NCI-H1436 treated with DMSO at 0.1 percent for 48 hours (cell line): ENCODE measurements around the gene CDV3.

Experiments
- DNase-seq: peaks from one replicate; lab custom pipeline; 2025; lab: John Stamatoyannopoulos, UW

CDV3 gene

DNA sequence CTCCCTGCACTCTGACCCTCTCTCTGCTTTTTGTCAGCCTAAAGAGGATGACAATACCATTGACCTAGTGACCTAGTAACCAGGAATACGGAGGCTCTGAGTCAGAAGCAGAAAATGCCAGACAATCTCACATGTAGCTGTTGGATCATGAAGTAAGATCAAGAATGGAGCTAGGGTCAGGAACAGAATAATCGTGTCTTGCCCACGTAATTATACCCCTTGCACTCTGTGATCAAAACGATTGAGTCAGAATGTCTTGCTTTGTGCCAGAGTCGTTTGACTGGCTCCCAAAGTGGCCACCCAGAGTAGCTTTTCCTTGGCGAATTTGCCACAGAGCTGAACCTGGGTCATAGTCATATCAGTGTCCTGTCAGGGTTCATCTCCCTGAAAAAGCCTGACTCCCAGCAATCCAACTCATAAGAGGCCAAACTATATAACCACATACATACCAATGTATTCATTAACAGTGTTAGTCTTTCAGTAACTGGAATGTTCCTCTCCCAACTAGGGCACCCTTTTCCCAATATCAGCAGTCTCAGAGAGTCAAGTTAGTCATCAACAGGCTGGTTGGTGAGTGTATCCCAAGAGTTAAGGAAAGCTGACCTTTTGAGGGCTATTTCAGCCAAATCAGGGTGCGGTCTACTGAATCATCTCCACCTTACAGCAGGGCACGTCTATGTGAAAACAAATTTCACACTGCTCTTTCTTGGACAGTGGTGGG is 5.0 kb upstream of the CDV3 start:
- DNase-seq: no peak

DNA sequence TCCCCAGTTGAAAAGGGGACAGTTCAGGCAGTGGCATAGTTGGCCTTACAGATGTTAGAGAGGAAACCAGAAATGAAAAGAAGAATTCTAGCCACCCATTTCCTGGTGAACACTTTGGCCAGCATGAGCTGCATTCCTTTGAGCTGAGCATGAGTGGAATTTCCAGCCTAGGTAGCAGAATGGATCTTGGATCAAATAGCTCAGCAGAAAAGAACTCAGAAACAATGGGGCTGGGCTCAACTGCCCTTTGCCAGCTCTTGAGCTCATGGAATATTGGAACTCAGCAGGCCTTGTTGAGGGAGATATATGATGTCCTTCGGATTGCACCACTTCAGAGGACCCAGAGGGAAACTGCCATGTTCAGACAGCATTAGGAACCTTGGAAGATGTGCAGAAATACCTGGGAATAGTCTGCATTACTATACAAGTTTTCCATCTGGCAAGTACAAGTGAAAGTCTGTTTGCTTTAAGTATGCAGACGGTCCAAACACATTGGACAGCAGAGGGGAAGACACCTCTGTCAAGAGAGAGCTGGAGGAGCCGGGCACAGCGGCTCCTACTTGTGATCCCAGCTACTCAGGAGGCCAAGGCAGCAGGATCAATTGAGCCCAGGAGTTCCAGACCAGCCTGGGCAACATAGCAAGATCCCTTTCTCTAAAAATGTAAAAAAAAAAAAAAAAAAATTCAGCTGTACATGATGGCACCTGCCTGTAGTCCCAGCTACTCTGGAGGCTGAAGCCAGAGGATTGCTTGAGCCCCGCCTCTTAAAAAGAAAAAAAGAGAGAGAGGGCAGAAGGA is 3.1 kb upstream of the CDV3 start:
- no peak for DNase-seq

DNA sequence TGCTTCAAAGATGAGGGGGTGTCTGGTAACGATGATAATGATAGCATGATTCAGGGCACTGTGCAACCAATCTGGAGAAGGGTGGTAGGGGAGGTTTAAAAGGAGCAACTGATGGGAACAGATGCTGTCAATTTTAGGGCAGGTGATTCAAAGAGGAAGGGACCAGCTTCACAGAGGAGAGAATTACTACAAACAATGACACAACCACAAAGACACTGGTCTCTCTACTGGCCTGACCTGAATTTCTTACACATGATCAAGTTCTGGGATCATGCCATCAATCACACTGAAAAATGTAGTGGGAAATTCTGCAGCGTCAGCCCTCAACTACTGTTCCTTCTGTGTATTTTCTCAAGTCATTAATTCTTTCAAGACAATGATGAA is 2.6 kb upstream of the CDV3 start:
- no peak for DNase-seq

DNA sequence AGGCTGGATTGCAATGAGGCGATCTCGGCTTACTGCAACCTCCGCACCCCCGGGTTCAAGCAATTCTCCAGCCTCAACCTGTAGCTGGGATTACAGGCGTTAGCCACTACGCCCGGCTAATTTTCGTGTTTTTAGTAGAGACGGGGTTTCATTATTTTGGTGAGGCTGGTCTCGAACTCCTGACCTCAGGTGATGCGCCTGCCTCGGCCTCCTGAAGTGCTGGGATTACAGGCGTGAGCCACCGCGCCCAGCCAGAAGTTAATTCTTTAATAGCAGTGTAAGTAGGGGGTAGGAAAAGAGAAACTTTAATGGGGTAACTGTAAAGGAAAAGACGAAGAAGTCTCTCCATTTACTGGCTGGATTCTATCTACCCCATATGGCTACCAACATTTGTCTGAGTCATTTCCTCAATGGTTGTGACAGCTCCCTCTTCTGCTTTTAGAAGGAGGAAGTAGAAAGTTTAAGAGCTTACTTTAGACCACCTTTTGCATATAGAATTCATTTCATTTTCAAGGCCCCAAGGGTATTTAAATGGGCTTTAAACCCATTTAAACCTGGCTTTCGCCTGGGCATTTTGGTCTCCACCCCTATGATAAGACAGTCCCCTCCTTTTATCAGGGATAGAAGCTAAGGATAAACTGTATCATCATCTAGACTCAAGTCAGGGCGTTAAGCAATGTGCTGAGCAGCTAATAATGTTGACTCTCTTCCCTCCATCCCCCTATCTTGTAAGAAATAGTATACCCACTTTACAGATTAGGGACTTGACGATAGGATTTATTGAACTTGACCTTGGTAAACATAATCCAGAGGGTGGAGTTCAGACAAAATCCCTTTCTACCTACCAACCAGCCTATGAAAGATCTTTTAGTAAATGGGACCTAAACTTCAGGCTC is 1.1 kb upstream of the CDV3 start:
- DNase-seq: no peak

DNA sequence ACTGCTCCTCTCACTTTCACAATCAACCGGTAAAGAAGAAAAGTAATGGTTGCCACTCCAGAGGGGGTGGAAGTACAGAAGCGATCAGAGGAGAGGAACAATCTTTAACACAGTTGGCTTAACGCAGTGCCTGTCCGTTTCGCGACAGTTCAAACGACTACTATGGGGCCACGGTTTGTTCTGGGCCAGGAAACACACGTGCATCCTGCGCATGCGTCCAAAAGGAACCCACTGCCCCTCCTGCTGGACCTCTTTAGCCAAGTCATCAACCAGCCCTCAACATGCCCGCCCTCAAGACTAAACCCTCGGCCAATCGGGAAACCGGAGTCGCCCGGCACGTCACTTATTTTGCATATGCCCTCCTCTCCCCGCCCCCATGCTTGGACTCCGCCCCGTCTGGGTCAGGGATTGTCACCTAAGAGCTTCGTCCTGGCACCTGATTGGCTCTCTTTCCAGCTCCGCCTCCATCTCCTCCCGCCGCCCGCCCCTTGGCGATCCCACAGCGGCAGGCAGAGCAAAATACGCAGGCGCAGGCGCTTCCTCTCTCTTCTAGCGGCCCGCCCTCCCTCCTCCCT is 345 bp upstream of the CDV3 start:
- no peak for DNase-seq

DNA sequence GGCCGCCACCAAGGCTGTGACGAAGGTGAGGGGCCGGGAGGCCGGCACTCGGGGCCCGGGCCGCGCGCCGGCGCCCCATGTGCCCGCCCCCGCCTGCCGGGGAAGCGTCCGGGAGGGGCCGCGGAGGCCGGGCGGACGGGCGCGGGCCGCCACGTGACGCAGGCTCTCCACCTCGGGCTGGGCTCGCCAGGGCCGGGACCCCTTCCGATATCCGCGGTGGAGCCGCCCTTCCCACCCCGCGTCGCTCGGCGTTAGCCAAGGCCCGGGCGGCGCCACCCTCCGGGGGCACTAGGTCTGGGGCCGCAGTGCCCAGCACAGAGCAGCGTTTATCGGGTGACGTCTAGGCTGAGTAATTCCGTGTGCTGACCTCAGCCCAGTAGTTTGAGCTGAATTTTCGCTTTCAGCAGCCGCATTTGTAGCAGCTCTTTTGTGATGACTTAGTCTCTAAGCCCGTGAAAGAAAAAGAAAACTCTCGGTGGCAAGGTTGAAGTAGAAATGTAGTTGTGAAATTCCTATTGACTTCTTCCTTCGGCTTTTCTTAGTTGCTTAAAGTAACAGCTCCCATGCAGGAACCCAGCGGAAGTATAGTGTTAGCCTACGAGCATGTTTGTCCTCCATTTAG is 885 bp downstream of the CDV3 start:
- DNase-seq: no peak

DNA sequence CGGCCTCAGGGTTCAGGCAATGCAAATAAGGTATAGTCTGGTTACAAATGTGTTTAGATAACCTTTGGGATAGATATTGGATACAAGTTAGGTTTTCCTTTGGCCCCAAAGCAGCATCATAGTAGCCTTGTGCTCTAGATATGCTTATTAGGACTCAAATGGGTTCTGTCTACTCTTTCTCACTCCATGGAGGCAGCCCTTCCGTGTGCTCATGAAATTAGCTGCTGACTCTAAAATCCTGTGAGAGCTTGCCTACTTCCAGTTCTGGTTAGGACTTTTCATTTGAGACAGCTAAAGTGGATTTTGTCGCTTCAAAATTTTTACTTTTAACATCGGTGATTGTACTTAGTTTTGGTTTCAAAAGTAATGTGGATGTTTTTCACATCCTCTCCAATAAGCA is 1.6 kb downstream of the CDV3 start:
- DNase-seq: no peak

DNA sequence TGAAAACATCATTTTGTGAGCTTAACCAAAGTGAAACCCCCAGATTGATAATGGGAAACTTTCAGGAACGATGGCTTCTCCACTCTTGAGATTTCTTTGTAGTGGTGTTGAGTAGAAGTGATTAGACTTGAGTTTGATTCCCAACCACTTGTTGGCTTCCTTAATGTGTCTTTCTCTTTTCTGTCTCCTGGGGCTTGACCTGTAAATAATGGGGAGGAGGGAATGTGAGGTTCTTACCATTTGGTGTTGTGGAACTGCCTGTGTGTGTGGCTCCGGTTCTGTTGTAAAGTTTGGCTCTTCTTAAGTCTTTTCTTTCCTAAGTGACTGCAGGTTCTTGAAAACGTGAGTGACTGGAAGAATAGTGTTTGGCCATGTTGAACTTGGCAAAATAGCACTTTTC is 2.7 kb downstream of the CDV3 start:
- DNase-seq: no peak

DNA sequence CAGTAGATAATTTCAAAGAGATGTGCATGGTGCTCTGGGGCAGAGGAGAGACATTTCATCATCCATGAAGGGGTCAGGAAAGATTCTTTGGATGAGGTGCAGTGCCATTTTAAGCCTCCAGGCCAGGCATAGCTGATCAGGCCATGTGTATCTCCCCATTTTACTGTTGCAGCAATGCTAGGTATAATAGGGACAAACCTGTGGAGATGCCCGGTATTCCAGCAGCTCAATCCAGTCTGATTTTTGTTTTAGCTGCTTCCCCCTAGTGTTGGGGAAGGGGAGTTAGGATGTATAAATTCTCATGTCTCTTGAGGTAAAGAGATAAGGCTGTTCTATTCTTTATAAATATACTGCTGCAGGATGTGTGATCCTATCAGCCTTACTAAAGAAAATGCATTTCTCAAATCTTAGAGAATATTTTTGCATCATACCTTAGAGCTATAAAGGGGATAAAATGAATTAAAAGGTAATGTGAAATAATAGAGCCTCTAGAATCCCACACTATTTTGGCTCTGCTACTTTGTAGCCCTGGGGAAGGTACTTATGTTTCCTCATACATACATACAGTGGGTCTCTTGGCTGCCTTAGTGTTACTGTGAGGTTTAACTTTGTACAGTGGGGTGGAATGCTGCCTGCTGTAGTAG is 5.2 kb downstream of the CDV3 start:
- DNase-seq: no peak

DNA sequence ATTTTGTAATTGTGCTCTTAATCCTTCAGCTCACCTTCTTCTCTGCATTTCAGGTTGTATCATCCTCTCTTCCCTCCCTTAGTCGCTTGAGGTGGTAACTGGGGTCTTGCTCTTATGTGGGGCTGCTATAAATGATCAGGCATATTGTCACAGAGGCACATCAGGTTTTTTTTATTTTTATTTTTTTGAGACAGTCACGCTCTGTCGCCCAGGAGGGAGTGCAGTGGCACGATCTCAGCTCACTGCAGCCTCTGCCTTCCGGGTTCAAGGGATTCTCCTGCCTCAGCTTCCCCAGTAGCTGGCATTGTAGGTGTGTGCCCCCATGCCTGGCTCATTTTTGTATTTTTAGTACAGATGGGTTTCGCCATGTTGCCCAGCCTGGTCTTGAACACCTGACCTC is 9.9 kb downstream of the CDV3 start:
- no peak for DNase-seq

DNA sequence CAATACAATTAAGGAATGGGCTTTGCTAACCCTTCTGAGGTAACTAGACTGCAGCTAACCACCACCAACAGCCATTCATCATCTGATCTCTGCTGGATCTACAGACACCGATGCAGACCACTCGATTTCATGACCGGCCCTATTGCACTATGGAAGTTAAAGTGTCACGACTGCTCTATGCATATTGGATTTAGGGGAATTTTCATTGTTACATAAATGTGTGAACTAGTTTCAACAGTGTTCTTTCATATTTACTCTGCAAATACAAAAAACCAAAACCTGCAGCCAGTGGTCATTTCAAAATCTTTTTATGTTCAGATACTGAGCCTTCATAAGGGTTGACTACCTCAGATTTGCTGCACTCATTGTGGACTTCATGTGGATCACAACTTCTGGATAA is 14.5 kb downstream of the CDV3 start:
- no peak for DNase-seq

DNA sequence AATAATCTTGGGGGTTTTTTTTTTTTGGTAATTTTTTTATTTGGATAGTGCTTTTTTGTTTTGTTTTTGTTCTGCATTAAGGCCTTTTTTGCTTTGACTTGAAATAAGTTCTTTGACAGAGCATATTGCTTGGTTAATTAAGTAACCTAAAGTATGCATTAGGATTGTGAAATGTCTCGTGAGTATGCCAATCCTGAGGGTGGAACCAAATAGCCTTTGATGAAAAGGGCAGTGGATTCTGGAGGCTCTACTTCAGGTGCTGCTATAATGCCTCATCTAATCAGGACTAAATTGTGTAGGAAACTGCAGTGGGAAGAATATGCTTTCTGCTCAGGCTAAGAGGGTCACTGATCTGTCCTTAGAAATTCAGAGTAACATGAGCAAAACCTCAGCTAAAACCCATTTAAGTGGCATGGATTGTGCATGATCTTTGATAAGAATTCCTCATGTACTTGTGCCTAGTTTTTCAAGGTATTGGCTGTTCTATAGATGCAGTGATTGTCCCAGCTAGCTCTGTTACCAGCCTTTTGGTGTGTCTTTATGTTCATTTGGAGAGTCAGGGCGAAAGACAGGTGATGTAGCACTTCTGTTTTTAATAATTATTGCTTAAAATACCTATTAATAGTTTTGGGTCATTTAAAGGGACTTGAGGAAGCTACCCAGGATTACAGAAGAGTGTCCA is 15.4 kb downstream of the CDV3 start:
- DNase-seq: no peak

DNA sequence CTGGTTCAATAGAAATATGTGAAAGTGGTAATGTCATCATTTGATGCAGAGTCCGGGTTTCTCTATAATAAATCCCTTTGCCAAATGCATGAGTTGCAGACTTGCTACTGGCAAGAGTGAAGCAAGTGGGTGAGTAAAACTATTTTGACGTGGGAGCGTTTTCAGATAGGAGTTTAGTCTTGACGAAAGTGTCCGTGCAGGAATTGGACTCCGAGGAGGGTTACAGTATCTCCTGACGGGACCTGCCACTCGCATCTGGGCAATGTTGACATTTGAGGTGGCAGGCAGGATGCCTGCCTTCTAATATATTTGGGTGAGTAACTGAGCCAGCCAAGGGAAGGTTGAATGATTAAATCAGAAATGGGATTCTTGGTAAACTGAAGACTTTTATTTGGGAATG is 16.0 kb downstream of the CDV3 start:
- no peak for DNase-seq

DNA sequence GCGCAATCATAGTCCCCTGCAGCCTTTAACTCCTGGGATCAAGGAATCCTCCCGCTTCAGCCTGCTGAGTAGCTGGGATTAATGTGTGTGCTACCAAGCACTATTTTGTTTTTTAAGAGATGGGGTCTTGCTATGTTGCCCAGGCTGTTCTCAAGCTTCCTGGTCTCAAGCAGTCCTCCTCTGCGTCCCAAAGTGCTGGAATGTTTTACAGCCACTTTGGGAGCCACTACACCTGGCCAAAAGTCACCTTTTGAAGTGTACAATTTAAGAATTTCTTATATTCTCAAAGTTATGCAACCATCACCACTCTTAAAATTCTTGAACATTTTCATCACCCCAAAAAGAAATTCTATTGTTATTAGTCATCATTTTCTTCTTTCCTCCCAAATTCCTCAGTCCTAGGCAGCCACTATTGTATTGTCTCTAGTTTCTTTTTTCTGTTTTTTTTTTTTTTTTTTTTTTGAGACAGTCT is 17.8 kb downstream of the CDV3 start:
- no peak for DNase-seq

DNA sequence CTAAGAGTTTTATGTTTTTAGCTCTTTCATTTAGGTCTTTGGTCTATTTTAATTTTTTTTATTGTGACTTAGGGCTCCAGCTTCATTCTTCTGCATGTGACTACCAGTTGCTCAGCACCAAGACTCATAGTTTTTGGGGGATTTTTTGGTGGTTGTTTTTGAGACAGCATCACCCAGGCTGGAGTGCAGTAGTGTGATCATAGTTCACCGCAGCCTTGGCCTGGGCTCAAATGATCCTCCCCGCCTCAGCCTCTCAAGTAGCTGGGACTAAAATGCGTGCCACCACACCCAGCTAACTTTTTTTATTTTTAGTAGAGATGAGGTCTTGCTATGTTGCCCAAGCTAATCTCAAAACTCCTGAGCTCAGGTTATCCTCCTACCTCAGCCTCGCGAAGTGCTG is 19.4 kb downstream of the CDV3 start:
- no peak for DNase-seq

DNA sequence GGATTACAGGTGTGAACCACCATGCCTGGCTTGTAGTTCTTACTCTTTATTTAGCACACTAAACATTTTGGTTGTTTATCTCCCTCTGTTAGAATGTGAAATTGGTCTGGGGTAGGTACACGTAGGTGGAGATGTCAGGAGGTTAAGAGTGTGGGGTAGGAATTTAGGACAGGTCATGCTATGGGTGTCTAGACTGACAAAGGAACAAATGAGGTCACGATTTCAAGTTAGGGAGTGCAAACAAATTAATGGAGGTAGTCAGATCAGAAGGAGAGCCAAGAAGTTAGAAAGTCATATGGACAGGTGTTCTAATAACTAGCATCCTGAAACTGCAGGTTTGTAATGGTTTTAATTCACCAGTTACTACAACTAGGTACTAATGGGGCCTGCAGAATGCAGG is 19.8 kb downstream of the CDV3 start:
- DNase-seq: no peak

DNA sequence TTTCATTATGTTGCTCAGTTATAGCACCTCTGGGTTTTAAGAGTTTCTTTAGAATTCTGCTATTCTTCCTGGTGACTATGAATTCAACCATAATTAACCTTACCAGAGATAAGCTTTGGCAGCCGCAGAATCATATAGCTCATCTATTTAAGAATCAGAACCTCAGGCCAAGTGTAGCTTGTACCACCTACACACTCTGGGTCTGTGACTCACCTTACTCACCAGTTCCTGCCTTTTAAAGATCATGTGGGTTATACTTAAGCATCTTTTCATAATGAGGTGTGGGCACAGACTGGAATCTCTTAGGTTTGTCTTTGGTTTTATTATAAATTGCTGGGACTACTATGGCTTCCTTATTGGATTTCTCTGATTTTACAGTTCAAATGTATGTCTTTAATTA is 21.9 kb downstream of the CDV3 start:
- no peak for DNase-seq

DNA sequence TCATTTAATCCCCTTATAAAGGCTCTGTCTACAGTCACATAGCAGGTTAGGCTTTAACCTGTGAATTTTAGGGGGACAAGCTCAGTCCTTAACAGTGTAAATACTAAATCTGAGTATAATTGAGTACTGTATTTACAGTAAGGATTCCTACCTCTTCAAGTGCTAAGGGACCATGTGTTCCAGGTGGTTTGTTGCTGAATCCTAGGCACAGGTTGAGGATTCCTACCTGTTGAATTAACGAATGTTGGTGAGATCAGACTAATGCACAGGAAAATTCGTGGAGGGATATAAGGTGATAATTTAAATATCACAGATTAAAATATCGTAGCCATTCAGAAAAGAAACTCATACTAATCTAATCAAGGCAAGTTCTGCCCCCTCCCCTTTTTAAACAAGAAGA is 24.9 kb downstream of the CDV3 start:
- no peak for DNase-seq

DNA sequence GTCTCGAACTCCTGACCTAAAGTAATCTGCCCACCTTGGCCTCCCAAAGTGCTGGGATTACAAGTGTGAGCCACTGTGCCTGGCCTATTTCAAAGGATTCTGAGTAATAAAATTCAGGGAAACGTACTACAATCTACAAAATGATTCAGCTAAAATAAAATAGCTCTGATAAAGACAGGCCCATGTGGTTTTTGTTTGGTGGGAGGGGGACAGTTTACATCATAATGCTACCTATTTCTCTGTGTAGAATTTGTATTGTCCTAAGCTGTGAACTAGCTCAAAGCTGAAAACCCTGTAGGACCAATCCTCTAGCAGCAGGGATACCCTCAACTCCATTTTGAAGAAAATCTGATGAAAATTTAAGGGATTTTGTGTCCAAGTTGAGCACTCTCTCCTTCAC is 25.8 kb downstream of the CDV3 start:
- DNase-seq: no peak

DNA sequence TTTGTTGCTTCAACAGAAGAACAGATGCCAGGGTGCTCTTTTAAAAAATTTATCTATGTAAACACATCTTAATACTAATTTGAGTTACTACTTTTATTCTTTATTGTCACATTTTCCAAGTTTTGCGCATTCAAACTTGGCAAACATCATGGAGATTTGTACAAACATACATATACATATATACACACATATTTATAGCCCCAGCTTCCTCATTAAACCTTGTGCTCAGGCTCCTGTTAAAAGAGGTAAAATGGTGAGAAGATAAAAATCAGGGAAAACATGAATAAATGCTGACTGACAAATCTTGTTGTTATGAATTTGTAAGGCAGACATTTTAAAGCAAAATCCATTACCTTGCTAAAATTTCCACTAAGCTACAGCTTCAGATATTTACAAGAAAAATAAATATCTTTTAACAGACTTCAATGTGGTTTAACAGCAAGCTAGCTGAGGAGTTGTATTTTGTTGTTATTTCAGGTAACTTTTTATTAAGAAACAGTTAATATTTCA is 27.1 kb downstream of the CDV3 start:
- DNase-seq: no peak

DNA sequence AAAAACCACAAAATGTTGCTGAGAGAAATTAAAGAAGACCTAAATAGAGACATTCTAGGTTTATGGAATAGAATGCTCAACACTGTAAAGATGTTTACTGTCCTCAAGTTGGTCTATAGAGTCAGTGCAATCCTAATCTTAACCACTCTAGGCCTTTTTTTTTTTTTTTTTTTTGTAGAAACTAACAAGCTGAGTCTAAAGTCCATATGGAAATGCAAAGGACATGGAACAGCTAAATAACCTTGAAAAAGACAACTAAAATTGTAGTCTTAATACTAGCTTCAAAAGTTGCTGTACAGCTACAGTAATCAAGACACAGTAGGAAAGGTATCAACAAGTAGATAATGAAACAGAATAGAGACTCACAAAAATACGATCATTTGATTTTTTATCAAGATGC is 32.9 kb downstream of the CDV3 start:
- no peak for DNase-seq
